Loucy (cell line): ENCODE data around the gene RHOT2.

Experiments used
- H2AFZ ChIP-seq: fragments of 200-600 bp; sonication (generic); 2 replicates; pipeline ENCODE4 v1.6.0; 2016; ENCODE audit warnings: antibody characterized with exemption, mild to moderate bottlenecking, low read length, moderate library complexity
- H3F3A ChIP-seq: fragments of 200-600 bp; 2 replicates; pipeline ENCODE4 v1.6.0; 2016; ENCODE audit warnings: antibody characterized with exemption, low read depth, mild to moderate bottlenecking
- H3K27me3 ChIP-seq: fragments of 200-600 bp; sonication (generic); 2 replicates; pipeline ENCODE4 v1.6.1; 2014; ENCODE audit warnings: low read length, mild to moderate bottlenecking; ENCODE audit not compliant: insufficient read depth, poor library complexity, severe bottlenecking
- H3K36me3 ChIP-seq: fragments of 200-600 bp; sonication (generic); 2 replicates; pipeline ENCODE4 v1.6.1; 2016; ENCODE audit warnings: low read length; ENCODE audit not compliant: insufficient read depth
- H3K4me1 ChIP-seq: fragments of 200-600 bp; sonication (generic); 2 replicates; pipeline ENCODE4 v1.5.1; 2014; ENCODE audit warnings: low read length, mild to moderate bottlenecking; ENCODE audit not compliant: insufficient read depth, poor library complexity, severe bottlenecking
- H3K4me2 ChIP-seq: fragments of 200-600 bp; sonication (generic); 2 replicates; pipeline ENCODE4 v1.6.0; 2014; ENCODE audit warnings: antibody characterized with exemption, low read length, low read depth, mild to moderate bottlenecking; ENCODE audit not compliant: poor library complexity, severe bottlenecking
- H3K4me3 ChIP-seq: fragments of 200-600 bp; sonication (generic); 2 replicates; pipeline ENCODE4 v1.5.1; 2014; ENCODE audit warnings: low read length, mild to moderate bottlenecking, mixed read lengths; ENCODE audit not compliant: poor library complexity, severe bottlenecking
- H3K79me2 ChIP-seq: fragments of 200-600 bp; sonication (generic); 2 replicates; pipeline ENCODE4 v1.6.1; 2014; ENCODE audit warnings: low read length; ENCODE audit not compliant: insufficient read depth
- H3K9ac ChIP-seq: fragments of 200-600 bp; sonication (generic); 2 replicates; pipeline ENCODE4 v1.6.0; 2014; ENCODE audit warnings: mild to moderate bottlenecking, low read depth, low read length, moderate library complexity; ENCODE audit not compliant: poor library complexity, severe bottlenecking
- H3K9me2 ChIP-seq: fragments of 200-600 bp; sonication (generic); replicated peaks from 2 replicates; pipeline ENCODE4 v1.6.1; 2016; ENCODE audit warnings: low read depth, low read length, mixed read lengths
- H3K9me3 ChIP-seq: fragments of 200-600 bp; sonication (generic); 2 replicates; pipeline ENCODE4 v1.6.1; 2014; ENCODE audit warnings: mild to moderate bottlenecking, antibody characterized with exemption, low read length, low read depth; ENCODE audit not compliant: insufficient read depth
- H4K20me1 ChIP-seq: fragments of 200-600 bp; sonication (generic); 2 replicates; pipeline ENCODE4 v1.6.0; 2014; ENCODE audit warnings: antibody characterized with exemption, low read length, mild to moderate bottlenecking; ENCODE audit not compliant: insufficient read depth, poor library complexity, severe bottlenecking
- EZH2phosphoT487 ChIP-seq: fragments of 200-600 bp; IDR thresholded peaks from 2 replicates; pipeline ENCODE4 v1.6.1; 2018; ENCODE audit warnings: antibody characterized with exemption, mild to moderate bottlenecking, moderate library complexity, borderline replicate concordance
- TF ChIP-seq, protein P1 (sequence below): fragments of 200-600 bp; sonication (generic); conservative IDR thresholded peaks from 2 replicates; pipeline ENCODE4 v1.5.1; 2014; ENCODE audit warnings: mild to moderate bottlenecking, antibody characterized with exemption, low read length

Gene RHOT2

DNA sequence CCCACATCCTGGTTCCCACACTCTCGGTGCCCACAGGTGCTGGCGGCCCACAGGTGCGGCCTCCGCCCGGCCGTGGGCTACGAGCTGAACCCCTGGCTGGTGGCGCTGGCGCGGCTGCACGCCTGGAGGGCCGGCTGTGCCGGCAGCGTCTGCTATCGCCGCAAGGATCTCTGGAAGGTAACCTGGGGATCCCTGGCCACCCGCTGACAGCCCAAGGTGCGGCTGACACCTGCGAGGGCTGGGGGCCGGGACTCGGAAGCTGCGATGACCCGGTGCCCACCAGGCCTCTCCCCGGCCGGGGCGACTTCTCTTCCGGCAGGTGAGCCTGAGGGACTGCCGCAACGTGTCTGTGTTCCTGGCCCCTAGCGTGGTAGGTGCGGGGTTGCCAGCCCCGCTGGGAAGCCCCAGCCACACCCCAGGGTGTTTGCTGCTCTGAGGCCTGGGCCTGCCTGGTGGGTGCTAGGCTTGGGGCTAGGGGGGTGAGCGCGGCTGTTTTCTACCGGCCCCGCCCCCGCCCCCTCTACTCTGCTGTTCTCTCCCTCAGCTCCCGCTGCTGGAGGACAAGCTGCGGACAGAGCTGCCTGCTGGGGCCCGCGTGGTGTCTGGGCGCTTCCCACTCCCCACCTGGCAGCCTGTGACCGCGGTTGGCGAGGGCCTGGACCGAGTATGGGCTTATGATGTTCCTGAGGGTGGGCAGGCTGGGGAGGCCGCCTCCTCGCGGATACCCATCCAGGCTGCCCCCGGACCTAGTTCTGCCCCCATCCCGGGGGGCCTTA lies 54.0 kb downstream of the RHOT2 start:
- H3K4me2 ChIP-seq: peak overlapping the region; percentile 85
- peak overlapping the region; percentile 83 for H3K4me3 ChIP-seq
- no peaks in the 10 kb centered on the region for H3K9me2 ChIP-seq
- H3K9ac ChIP-seq: peak overlapping the region; percentile 91
- H3K79me2 ChIP-seq: no peaks in the 10 kb centered on the region
- H2AFZ ChIP-seq: no peak overlapping the region
- no peak for TF ChIP-seq EZH2phosphoT487
- TF ChIP-seq, protein P1, sequence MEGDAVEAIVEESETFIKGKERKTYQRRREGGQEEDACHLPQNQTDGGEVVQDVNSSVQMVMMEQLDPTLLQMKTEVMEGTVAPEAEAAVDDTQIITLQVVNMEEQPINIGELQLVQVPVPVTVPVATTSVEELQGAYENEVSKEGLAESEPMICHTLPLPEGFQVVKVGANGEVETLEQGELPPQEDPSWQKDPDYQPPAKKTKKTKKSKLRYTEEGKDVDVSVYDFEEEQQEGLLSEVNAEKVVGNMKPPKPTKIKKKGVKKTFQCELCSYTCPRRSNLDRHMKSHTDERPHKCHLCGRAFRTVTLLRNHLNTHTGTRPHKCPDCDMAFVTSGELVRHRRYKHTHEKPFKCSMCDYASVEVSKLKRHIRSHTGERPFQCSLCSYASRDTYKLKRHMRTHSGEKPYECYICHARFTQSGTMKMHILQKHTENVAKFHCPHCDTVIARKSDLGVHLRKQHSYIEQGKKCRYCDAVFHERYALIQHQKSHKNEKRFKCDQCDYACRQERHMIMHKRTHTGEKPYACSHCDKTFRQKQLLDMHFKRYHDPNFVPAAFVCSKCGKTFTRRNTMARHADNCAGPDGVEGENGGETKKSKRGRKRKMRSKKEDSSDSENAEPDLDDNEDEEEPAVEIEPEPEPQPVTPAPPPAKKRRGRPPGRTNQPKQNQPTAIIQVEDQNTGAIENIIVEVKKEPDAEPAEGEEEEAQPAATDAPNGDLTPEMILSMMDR: no peak
- H3F3A ChIP-seq: no peaks in the 10 kb centered on the region
- no peaks in the 10 kb centered on the region for H3K9me3 ChIP-seq
- no peaks in the 10 kb centered on the region for H3K36me3 ChIP-seq
- H3K27me3 ChIP-seq: no peaks in the 10 kb centered on the region
- peaks cover 7% of the 10 kb centered on the region for H3K4me1 ChIP-seq
- H4K20me1 ChIP-seq: no peaks in the 10 kb centered on the region

DNA sequence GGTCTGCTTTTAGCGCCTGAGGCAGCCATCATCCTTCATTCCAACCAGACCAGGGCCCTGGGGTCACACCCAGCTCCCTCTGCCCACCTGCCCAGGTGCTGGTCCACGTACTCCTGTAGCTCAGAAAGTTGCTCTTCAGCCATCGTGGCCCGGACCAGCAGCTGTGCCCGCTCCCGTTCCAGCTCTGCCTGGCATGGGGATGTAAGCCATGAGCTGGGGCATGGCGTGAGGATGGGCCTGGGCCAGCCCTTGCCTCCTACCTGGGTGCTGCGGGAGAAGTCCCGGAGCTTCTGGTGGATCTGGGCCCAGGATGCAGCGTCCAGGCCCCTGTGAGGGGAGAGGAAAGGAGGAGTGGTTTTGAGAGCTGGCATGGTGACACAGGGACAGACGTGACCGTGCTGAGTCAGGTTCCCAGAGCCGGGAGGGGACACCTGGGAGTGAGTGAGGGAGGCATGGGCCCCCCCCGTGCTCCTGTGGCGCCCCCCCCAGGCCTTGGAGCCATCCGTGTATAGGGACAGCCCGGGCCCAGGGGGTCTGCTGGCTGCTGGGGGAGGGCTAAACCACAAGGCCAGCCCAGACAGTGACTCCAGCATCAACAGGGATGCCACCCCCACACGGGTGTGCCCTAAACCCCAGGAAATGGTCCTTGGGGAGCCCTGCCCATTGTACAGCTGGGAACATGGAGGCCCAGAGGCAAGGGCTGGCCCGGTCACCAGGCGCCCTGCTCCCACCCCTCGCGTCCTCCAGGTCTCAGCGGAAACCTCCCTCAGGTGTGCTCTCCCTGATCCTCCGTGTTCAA lies 55.1 kb downstream of the RHOT2 start:
- no peak overlapping the region for H2AFZ ChIP-seq
- H3K9ac ChIP-seq: no peak overlapping the region
- no peaks in the 10 kb centered on the region for H3F3A ChIP-seq
- no peaks in the 10 kb centered on the region for H4K20me1 ChIP-seq
- no peak overlapping the region for H3K4me3 ChIP-seq
- H3K4me2 ChIP-seq: no peak overlapping the region
- H3K79me2 ChIP-seq: no peaks in the 10 kb centered on the region
- no peaks in the 10 kb centered on the region for H3K36me3 ChIP-seq
- no peaks in the 10 kb centered on the region for H3K27me3 ChIP-seq
- TF ChIP-seq, protein P1: no peak
- no peak for TF ChIP-seq EZH2phosphoT487
- H3K4me1 ChIP-seq: peaks cover 7% of the 10 kb centered on the region
- no peaks in the 10 kb centered on the region for H3K9me2 ChIP-seq
- no peaks in the 10 kb centered on the region for H3K9me3 ChIP-seq

DNA sequence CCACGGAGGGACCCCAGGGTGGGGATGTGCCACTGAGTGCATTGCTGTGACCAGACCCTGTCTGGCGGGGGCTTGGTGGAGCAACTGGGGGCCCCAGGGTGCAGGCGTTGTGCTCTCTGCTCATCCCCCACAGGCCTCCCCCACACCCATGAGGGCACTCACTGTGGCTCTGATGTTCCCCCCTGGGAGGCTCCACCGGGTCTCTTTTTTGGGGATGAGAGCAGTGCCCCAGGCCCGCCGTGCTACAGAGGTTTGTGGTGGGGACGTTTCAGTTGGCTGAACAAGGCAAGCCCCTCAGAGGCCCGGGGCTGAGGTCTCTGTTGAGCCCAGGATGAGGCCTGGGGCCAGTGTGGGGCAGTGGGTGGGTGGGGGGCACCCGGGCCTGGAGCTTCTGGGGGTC lies 55.8 kb downstream of the RHOT2 start:
- no peak overlapping the region for H3K9ac ChIP-seq
- TF ChIP-seq EZH2phosphoT487: no peak
- TF ChIP-seq, protein P1: no peak
- H2AFZ ChIP-seq: no peak overlapping the region
- no peak overlapping the region for H3K4me2 ChIP-seq
- no peaks in the 10 kb centered on the region for H4K20me1 ChIP-seq
- H3K36me3 ChIP-seq: no peaks in the 10 kb centered on the region
- no peaks in the 10 kb centered on the region for H3F3A ChIP-seq
- no peaks in the 10 kb centered on the region for H3K9me3 ChIP-seq
- peaks cover 7% of the 10 kb centered on the region for H3K4me1 ChIP-seq
- H3K27me3 ChIP-seq: no peaks in the 10 kb centered on the region
- no peak overlapping the region for H3K4me3 ChIP-seq
- H3K9me2 ChIP-seq: no peaks in the 10 kb centered on the region
- H3K79me2 ChIP-seq: no peaks in the 10 kb centered on the region
